Measurements from ENCODE around the gene ANKRD13A. TPM values are rescaled to one million over a fixed set of nuclear protein-coding genes. Genes with fewer than 3 reads are reported as not detected.
A peak's percentile ranks its signal among the peaks of the same experiment; 100 is the strongest.
"Not testable (repeated sequence)": the region's sequence is repeated elsewhere in the genome, so short reads cannot be mapped to it uniquely, and the experiment has no call there.

ANKRD13A gene
- polyA plus RNA-seq, 4 donors = 34.2 to 45.9 (median 43.6) TPM

- DNase-seq (ENCODE audit: low read depth in 4 of 4, low spot score in 3 of 4) = no peak
Measured at GRCh38 chr12:110046451-110047187, 47.4 kb downstream of the ANKRD13A start.

- DNase-seq (ENCODE audit: low read depth in 4 of 4, low spot score in 3 of 4) = no peak
Measured at GRCh38 chr12:110047297-110047940, 48.2 kb downstream of the ANKRD13A start.

GRCh38 chr12:110048242-110049027 is 49.2 kb downstream of the ANKRD13A start, which contains the start of gene C12orf76:
C12orf76 (minus strand) TSS chr12:110048522; CDS start chr12:110048495, 27 bp downstream.
- peak; percentile 86 to 93 (median 90) for DNase-seq (ENCODE audit: low read depth in 4 of 4, low spot score in 3 of 4)

- DNase-seq (ENCODE audit: low read depth in 4 of 4, low spot score in 3 of 4) = not testable (repeated sequence)
Measured at GRCh38 chr12:110049034-110049433, 49.8 kb downstream of the ANKRD13A start.

GRCh38 chr12:110049666-110050065 is 50.4 kb downstream of the ANKRD13A start:
- DNase-seq (ENCODE audit: low read depth in 4 of 4, low spot score in 3 of 4) = not testable (repeated sequence)

GRCh38 chr12:110050927-110051326 is 51.7 kb downstream of the ANKRD13A start:
- no peak for DNase-seq (ENCODE audit: low read depth in 4 of 4, low spot score in 3 of 4)

- not testable (repeated sequence) for DNase-seq (ENCODE audit: low read depth in 4 of 4, low spot score in 3 of 4)
Measured at GRCh38 chr12:110055375-110056352, 56.4 kb downstream of the ANKRD13A start.

GRCh38 chr12:110056643-110057042 is 57.4 kb downstream of the ANKRD13A start:
- DNase-seq (ENCODE audit: low read depth in 4 of 4, low spot score in 3 of 4) = not testable (repeated sequence)

GRCh38 chr12:110058875-110059615 is 59.8 kb downstream of the ANKRD13A start:
- DNase-seq (ENCODE audit: low read depth in 4 of 4, low spot score in 3 of 4) = no peak

- DNase-seq (ENCODE audit: low read depth in 4 of 4, low spot score in 3 of 4) = no peak
Measured at GRCh38 chr12:110059651-110060000, 60.4 kb downstream of the ANKRD13A start.

- DNase-seq (ENCODE audit: low read depth in 4 of 4, low spot score in 3 of 4) = no peak
Measured at GRCh38 chr12:110062241-110062640, 63.0 kb downstream of the ANKRD13A start.

GRCh38 chr12:110065540-110065939 is 66.3 kb downstream of the ANKRD13A start:
- no peak for DNase-seq (ENCODE audit: low read depth in 4 of 4, low spot score in 3 of 4)

GRCh38 chr12:110067531-110067930 is 68.3 kb downstream of the ANKRD13A start:
- no peak for DNase-seq (ENCODE audit: low read depth in 4 of 4, low spot score in 3 of 4)

GRCh38 chr12:110068115-110068514 is 68.9 kb downstream of the ANKRD13A start:
- not testable (repeated sequence) for DNase-seq (ENCODE audit: low read depth in 4 of 4, low spot score in 3 of 4)

- no peak for DNase-seq (ENCODE audit: low read depth in 4 of 4, low spot score in 3 of 4)
Measured at GRCh38 chr12:110068654-110069053, 69.4 kb downstream of the ANKRD13A start.

- DNase-seq (ENCODE audit: low read depth in 4 of 4, low spot score in 3 of 4) = no peak
Measured at GRCh38 chr12:110071504-110071903, 72.3 kb downstream of the ANKRD13A start.

GRCh38 chr12:110071967-110072366 is 72.7 kb downstream of the ANKRD13A start:
- DNase-seq (ENCODE audit: low read depth in 4 of 4, low spot score in 3 of 4) = no peak

GRCh38 chr12:110072636-110073035 is 73.4 kb downstream of the ANKRD13A start:
- not testable (repeated sequence) for DNase-seq (ENCODE audit: low read depth in 4 of 4, low spot score in 3 of 4)

- DNase-seq (ENCODE audit: low read depth in 4 of 4, low spot score in 3 of 4) = no peak
Measured at GRCh38 chr12:110073049-110073831, 74.0 kb downstream of the ANKRD13A start.

Measured in left renal pelvis (tissue), 4 donors.